PC-9 (cell line): Measurements from ENCODE around the gene CFI. TPM values are rescaled to one million over a fixed set of nuclear protein-coding genes. Genes with fewer than 3 reads are reported as not detected.
A peak's percentile ranks its signal among the peaks of the same experiment; 100 is the strongest.

Experiments
- BruUV-seq: library from RNA; stranded (reverse); fragments of 400-500 nt; replicated peaks from 2 replicates; lab custom pipeline; 2021; lab: Mats Ljungman, UMichigan
- CTCF ChIA-PET: fragments of 300-600 bp; sonication (Branson Sonifier 250); formaldehyde crosslinking; loops from one replicate; lab custom pipeline; 2022; ENCODE audit warnings: antibody characterized with exemption; lab: Charles Lee
- POLR2A ChIA-PET: fragments of 300-600 bp; sonication (Branson Sonifier 250); formaldehyde crosslinking; loops from one replicate; lab custom pipeline; 2022; ENCODE audit warnings: antibody characterized with exemption; ENCODE audit not compliant: unreplicated experiment; lab: Charles Lee
- DNase-seq, 2 experiments: peaks; one replicate each; pipeline versions ENCODE4 v3.0.0 to v3.0.0-alpha.2; 2015 to 2022; ENCODE audit warnings: mixed read lengths in 1 of 2
- H2AFZ ChIP-seq: fragments of 200-600 bp; sonication (generic); 2 replicates; pipeline ENCODE4 v1.8.1; 2017; ENCODE audit warnings: antibody characterized with exemption
- H3F3A ChIP-seq: fragments of 200-600 bp; sonication (generic); 2 replicates; pipeline ENCODE4 v1.8.1; 2017; ENCODE audit warnings: antibody characterized with exemption, mild to moderate bottlenecking, low read depth; ENCODE audit not compliant: insufficient read depth
- H3K27ac ChIP-seq: fragments of 200-600 bp; sonication (generic); 2 replicates; pipeline ENCODE4 v1.6.1; 2016; ENCODE audit warnings: mixed run types
- H3K27me3 ChIP-seq: fragments of 200-600 bp; sonication (generic); 2 replicates; pipeline ENCODE4 v1.6.1; 2016; ENCODE audit warnings: low read depth, mixed run types; ENCODE audit not compliant: insufficient read depth
- H3K36me3 ChIP-seq: fragments of 200-600 bp; sonication (generic); 2 replicates; pipeline ENCODE4 v1.6.1; 2016; ENCODE audit warnings: low read depth, mixed run types
- H3K4me1 ChIP-seq: fragments of 200-600 bp; sonication (generic); replicated peaks from 2 replicates; pipeline ENCODE4 v1.6.1; 2016; ENCODE audit warnings: mixed run types; ENCODE audit not compliant: insufficient read depth
- H3K4me2 ChIP-seq: fragments of 200-600 bp; sonication (generic); 2 replicates; pipeline ENCODE4 v1.6.1; 2017; ENCODE audit warnings: mixed run types
- H3K4me3 ChIP-seq: fragments of 200-600 bp; sonication (generic); 2 replicates; pipeline ENCODE4 v1.6.1; 2016; ENCODE audit warnings: mixed run types
- H3K79me2 ChIP-seq: fragments of 200-600 bp; sonication (generic); 2 replicates; pipeline ENCODE4 v1.6.1; 2017; ENCODE audit warnings: low read depth, mixed run types
- H3K9me2 ChIP-seq: fragments of 200-600 bp; sonication (generic); 2 replicates; pipeline ENCODE4 v1.8.1; 2017; ENCODE audit warnings: mild to moderate bottlenecking; ENCODE audit not compliant: insufficient read depth
- H3K9me3 ChIP-seq: fragments of 200-600 bp; sonication (generic); 2 replicates; pipeline ENCODE4 v1.8.1; 2016; ENCODE audit warnings: low read depth; ENCODE audit not compliant: insufficient read depth
- H4K20me1 ChIP-seq: fragments of 200-600 bp; sonication (generic); 2 replicates; pipeline ENCODE4 v1.8.1; 2017; ENCODE audit not compliant: insufficient read depth
- EZH2 ChIP-seq: fragments of 200-600 bp; sonication (generic); IDR thresholded peaks from 2 replicates; pipeline ENCODE4 v1.8.0; 2017; ENCODE audit warnings: antibody characterized with exemption, low read depth
- intact Hi-C: fragments of 100-400 bp; cut with micrococcal nuclease; formaldehyde crosslinking; loops from one replicate; pipeline ENCODE4 v1.10.0; 2022; ENCODE audit not compliant: unreplicated experiment
- total RNA-seq: library from RNA; stranded (reverse); gene quantifications from 2 replicates; pipeline ENCODE4 v1.2.3, GENCODE V29; 2021
- TF ChIP-seq, protein P1 (sequence below): fragments of 200-600 bp; sonication (generic); conservative IDR thresholded peaks from 2 replicates; pipeline ENCODE4 v1.6.1; 2017; ENCODE audit warnings: mixed run types, antibody characterized with exemption, mild to moderate bottlenecking, moderate library complexity

The CFI gene
- total RNA-seq, 1 experiment from 2014 or later, result 2.2 TPM

DNA sequence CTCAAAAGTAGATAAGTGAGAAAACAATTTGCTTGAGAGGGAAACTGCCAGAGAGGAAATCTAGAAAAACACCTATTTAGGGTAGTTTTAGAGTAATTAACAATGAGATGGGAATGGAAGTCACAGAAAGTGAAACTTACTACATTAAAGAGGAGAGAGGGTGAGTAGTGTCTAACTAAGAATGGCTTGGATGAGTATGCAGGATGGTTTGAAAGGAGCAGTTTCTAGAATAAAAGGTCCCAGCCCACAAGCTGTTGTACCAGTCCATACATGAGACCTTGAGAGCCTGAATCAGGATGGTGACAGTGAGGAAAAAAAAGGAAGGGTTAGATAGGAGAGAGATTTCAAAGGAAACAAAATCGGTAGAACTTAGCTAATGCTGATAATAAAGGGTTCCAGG is 15.1 kb upstream of the CFI start:
- no TSS peak for BruUV-seq
- Histone ChIP-seq H3F3A (peaks cover 19% of the 10 kb centered on the region; the same call in 1 of the 2 replicates), H3K4me1 (peaks cover 20% of the 10 kb centered on the region), H3K27me3 (no peaks in the 10 kb centered on the region), H3K79me2 (peaks cover 46% of the 10 kb centered on the region), H3K4me2 (peak overlapping the region; percentile 96), H3K27ac (no peak overlapping the region), H2AFZ (no peak overlapping the region), H4K20me1 (no peaks in the 10 kb centered on the region), H3K9me2 (no peaks in the 10 kb centered on the region), H3K4me3 (peak overlapping the region; percentile 90), H3K9me3 (no peaks in the 10 kb centered on the region), H3K36me3 (peaks cover 9% of the 10 kb centered on the region)
- DNase-seq, result no peak
- intact Hi-C loops, result loop anchor here (5.0 kb wide), 2 partner anchors 115 to 160 kb away; partner anchors contain the start of gene CASP6
- no peak for TF ChIP-seq EZH2
- TF ChIP-seq, protein P1, sequence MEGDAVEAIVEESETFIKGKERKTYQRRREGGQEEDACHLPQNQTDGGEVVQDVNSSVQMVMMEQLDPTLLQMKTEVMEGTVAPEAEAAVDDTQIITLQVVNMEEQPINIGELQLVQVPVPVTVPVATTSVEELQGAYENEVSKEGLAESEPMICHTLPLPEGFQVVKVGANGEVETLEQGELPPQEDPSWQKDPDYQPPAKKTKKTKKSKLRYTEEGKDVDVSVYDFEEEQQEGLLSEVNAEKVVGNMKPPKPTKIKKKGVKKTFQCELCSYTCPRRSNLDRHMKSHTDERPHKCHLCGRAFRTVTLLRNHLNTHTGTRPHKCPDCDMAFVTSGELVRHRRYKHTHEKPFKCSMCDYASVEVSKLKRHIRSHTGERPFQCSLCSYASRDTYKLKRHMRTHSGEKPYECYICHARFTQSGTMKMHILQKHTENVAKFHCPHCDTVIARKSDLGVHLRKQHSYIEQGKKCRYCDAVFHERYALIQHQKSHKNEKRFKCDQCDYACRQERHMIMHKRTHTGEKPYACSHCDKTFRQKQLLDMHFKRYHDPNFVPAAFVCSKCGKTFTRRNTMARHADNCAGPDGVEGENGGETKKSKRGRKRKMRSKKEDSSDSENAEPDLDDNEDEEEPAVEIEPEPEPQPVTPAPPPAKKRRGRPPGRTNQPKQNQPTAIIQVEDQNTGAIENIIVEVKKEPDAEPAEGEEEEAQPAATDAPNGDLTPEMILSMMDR, result no peak
- CTCF ChIA-PET, result no interaction called here
- POLR2A ChIA-PET, result interaction anchor here (0.6 kb wide), 1 partner anchor 96 kb away, joined by 6 read pairs; the partner anchor contains the start of gene EGF

DNA sequence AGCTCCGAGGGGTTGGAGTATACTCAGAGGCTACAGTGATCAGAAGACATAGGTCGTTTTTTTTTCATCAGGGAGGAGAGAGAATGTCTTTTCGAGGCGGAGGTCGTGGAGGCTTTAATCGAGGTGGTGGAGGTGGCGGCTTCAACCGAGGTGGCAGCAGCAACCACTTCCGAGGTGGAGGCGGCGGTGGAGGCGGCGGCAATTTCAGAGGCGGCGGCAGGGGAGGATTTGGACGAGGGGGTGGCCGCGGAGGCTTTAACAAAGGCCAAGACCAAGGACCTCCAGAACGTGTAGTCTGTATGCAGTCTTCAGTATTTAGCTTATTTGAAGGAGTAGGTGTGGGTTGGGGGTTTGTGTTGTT is 14.3 kb upstream of the CFI start:
- no peak for DNase-seq
- Histone ChIP-seq H3K4me3 (peak overlapping the region; percentile 90), H3K79me2 (peaks cover 42% of the 10 kb centered on the region), H3K27ac (peak overlapping the region; percentile 86), H3K4me1 (peaks cover 20% of the 10 kb centered on the region), H3K27me3 (no peaks in the 10 kb centered on the region), H3F3A (peaks cover 19% of the 10 kb centered on the region; the same call in 1 of the 2 replicates), H3K9me3 (no peaks in the 10 kb centered on the region), H2AFZ (peak overlapping the region; percentile 96), H4K20me1 (no peaks in the 10 kb centered on the region), H3K36me3 (peaks cover 9% of the 10 kb centered on the region), H3K9me2 (no peaks in the 10 kb centered on the region), H3K4me2 (peak overlapping the region; percentile 96)
- TF ChIP-seq, protein P1, result no peak
- no peak for TF ChIP-seq EZH2
- no TSS peak for BruUV-seq
- ChIA-PET POLR2A (interaction anchor here (0.6 kb wide), 1 partner anchor 96 kb away, joined by 6 read pairs; the partner anchor contains the start of gene EGF), CTCF (no interaction called here)
- intact Hi-C loops, result loop anchor here (5.0 kb wide), 2 partner anchors 114 to 161 kb away; partner anchors contain the start of gene CASP6

DNA sequence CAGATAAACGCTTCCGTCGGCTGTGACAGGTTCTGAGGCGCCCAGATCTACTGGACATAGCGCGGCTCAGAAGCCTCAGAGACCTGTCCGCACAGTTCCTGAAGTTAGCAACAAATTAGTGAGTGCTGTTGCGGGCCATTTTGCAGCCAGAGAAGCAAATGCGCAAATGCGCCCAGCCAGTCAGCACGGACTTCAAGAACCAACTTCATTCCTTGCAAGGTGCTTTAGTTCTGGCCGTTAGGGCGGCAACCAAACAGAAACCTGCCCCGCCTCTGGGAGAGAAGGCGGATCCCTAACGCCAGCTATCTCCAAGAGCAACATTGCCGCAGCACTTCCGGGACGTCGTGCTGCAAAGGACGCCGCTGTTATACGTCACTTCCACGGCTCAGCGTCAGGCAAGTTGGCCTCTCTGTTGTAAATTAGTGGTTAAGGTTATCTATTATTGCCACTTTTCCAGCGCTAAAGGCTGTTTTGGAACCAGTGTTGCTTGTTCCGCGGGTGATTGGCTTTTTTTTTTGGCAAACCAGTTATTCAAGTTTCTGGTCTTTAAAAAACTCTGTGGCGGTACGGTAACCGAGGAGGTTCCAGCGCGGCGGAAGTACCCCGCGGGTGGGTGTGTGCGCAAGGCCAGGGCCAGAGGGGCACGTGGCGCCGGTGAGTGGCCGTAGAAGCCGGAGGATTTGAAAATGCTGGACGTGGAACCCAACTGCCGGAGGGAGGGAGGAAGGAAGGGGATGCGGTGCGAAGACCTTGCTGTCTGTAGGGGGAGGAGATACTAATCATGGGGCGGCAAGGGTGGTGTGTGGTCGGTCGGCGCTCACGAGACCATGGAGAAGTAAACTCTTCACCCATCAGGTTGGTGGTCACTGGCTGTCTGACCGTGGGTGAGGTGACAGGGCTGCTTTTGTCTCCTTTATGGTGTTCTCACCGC is 13.6 kb upstream of the CFI start, which contains the start of gene GAR1:
Gene GAR1, plus strand, starts transcription at position 612 of the 931 bp plus-strand sequence. CDS start 403 bp downstream, outside the sequence.
- peak; percentile 80 to 91 for DNase-seq
- H3K36me3 ChIP-seq, result peaks cover 9% of the 10 kb centered on the region
- H3F3A ChIP-seq, result peaks cover 19% of the 10 kb centered on the region; the same call in 1 of the 2 replicates
- intact Hi-C loops, result loop anchor here (1.0 to 5.0 kb wide), 3 partner anchors 85 to 162 kb away; partner anchors contain the start of genes CASP6 and PLA2G12A
- ChIA-PET POLR2A (interaction anchor here (0.7 kb wide), 2 partner anchors 12 to 192 kb away, joined by 6 to 7 read pairs; partner anchors contain the start of gene RRH), CTCF (no interaction called here)
- H3K9me2 ChIP-seq, result no peaks in the 10 kb centered on the region
- H3K79me2 ChIP-seq, result peaks cover 42% of the 10 kb centered on the region
- BruUV-seq, result TSS peak; percentile 58
- TF ChIP-seq EZH2, result no peak
- TF ChIP-seq, protein P1, result no peak
- H3K4me3 ChIP-seq, result peak within 1 kb of the TSS; percentile 90
- H3K4me2 ChIP-seq, result peak within 1 kb of the TSS; percentile 96
- peak within 1 kb of the TSS; percentile 86 for H3K27ac ChIP-seq
- no peaks in the 10 kb centered on the region for H3K9me3 ChIP-seq
- H3K4me1 ChIP-seq, result peaks cover 20% of the 10 kb centered on the region
- H2AFZ ChIP-seq, result peak within 1 kb of the TSS; percentile 96
- no peaks in the 10 kb centered on the region for H4K20me1 ChIP-seq
- no peaks in the 10 kb centered on the region for H3K27me3 ChIP-seq
